Central memory CD4-positive, alpha-beta T cell (primary cell): ENCODE results near the gene ADCY2.

ENCODE experiments used
- DNase-seq: peaks from one replicate; pipeline ENCODE4 v3.0.0; 2022
- total RNA-seq, 3 experiments: gene quantifications; one replicate each; lab custom pipeline; 2026; lab: John Stamatoyannopoulos, UW

The ADCY2 gene
- 0 reads per million in 3 experiments for total RNA-seq

- no peak for DNase-seq
Observed at GRCh38 chr5:7395947-7396712, at the start of gene ADCY2. ADCY2 (plus strand) TSS chr5:7396138; CDS start chr5:7396297, 159 bp downstream.

- DNase-seq = no peak
Observed at GRCh38 chr5:7347377-7347776, 48.6 kb upstream of the ADCY2 start.

DNA sequence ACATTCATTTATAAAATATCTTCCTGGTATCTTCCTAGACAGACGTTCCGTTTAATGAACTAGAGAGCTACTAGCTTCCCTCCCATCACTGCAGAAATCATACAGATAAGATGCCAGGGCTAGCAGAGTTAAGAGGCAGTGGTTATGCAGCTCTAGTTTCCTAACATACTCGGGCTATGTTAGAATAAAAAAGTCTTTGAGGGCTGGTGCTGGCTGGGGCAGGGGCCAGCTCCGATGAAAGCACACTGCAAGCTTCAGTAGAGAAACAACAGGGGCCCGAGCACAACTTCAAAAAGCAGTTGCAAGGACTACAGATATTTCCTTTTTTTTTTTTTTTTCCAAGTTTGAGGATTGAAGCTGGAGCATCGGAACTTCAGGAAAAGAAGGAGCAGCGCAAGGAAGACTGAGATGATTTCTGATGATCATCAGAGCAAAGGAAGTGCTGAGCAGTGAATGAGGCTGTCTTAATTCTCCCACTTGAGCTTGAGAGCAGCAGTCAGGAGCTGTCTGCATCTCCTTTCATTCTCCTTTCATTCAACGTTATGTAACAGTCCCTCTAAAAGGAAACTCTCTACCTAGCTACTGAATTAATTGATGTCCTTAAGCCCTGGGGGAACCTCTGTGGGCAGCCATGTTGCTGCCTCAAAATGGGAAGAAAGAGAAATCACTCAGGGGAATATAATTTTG, 47.6 kb upstream of the ADCY2 start:
- no peak for DNase-seq

GRCh38 chr5:7361593-7361992, 34.3 kb upstream of the ADCY2 start:
- DNase-seq = no peak

DNA sequence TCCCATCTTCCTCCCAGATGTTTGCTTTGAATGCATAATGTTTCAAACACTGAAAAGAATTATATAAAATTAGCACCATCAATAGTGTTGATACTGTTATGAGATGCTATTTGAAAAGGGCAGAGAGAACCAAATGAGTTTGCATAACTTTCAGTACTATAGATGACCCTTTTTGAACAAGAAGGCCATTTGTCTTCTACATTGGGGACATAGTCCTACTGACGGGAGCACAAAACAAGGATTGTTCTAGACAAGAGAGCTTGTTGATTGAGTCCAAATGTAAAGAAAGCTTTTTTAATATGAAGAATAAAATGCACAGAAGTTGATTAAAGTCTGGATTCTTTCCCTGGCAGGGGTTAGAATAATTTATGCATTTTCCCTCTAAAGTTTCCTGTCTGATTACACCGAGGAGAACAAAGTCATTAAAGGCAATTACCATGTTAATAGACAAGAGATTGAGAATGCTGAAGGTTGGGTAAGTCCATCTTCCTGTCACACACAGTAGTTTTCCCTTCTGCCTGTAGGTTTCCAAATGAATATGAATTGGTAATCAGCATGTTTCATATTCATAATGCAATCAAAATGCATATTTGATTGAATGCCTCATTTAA, 32.8 kb upstream of the ADCY2 start:
- DNase-seq = no peak

GRCh38 chr5:7364226-7364875, 31.6 kb upstream of the ADCY2 start:
- no peak for DNase-seq

- no peak for DNase-seq
Observed at GRCh38 chr5:7367780-7368179, 28.2 kb upstream of the ADCY2 start.

GRCh38 chr5:7372399-7372798, 23.5 kb upstream of the ADCY2 start:
- no peak for DNase-seq

DNA sequence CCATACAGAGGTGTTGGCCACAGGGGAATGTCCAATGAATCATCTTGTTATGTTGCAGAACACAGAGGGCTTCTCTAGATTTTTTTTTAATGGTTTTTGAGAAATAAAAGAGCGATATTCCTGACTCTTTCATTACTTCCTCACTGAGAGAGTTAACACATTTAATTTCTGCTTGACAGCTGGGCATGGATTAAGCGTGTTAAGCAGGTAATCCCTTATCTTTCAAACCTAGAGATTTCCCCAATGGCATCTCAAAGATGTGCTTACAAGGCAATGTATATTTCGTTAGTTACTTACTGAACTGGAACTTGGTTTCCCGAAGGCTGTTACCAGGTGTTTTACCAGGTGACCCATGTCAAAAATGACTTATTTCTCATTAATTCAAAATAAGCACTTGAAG, 21.8 kb upstream of the ADCY2 start:
- no peak for DNase-seq

- DNase-seq = no peak
Observed at GRCh38 chr5:7375457-7375856, 20.5 kb upstream of the ADCY2 start.

GRCh38 chr5:7376871-7377270, 19.1 kb upstream of the ADCY2 start:
- no peak for DNase-seq

- no peak for DNase-seq
Observed at GRCh38 chr5:7377761-7378160, 18.2 kb upstream of the ADCY2 start.

- DNase-seq = no peak
Observed at GRCh38 chr5:7382588-7382987, 13.3 kb upstream of the ADCY2 start.

DNA sequence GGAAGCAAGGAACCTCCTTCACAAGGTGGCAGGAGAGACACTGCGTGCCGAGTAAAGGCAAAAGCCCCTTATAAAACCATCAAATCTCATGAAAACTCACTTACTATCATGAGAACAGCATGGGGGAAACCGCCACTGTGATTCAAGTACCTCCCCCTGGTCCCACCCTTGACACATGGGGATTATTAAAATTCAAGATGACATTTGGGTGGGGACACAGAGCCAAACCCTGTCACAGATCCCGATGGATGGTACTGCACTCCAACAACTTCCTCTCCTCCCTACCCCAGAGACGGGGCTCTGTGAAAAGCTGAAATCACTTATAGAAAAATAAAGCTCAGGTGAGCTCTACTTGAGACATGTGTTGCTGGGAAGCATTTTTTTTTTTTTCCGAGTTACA, 10.3 kb upstream of the ADCY2 start:
- no peak for DNase-seq

DNA sequence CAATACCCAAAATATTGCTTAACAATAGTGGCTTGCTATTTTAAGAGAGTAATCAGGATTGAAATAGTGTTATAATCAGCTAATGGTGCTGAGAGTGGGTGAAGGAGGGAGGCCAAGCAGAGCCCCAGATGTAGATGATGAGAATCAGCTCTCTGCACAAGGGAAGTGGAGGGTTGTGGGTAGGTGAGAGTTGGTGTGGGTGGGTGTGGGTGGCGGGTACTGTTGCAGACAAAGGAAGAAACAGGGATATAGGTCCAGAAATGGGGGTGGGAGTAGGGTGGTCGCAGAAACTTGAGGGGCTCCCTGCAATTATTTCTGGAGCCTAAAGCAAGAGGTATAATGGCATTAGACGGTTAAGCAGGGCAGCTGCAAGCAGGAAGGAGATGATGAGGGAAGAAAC, 7.4 kb upstream of the ADCY2 start:
- no peak for DNase-seq

GRCh38 chr5:7391215-7391614, 4.7 kb upstream of the ADCY2 start:
- DNase-seq = no peak

DNA sequence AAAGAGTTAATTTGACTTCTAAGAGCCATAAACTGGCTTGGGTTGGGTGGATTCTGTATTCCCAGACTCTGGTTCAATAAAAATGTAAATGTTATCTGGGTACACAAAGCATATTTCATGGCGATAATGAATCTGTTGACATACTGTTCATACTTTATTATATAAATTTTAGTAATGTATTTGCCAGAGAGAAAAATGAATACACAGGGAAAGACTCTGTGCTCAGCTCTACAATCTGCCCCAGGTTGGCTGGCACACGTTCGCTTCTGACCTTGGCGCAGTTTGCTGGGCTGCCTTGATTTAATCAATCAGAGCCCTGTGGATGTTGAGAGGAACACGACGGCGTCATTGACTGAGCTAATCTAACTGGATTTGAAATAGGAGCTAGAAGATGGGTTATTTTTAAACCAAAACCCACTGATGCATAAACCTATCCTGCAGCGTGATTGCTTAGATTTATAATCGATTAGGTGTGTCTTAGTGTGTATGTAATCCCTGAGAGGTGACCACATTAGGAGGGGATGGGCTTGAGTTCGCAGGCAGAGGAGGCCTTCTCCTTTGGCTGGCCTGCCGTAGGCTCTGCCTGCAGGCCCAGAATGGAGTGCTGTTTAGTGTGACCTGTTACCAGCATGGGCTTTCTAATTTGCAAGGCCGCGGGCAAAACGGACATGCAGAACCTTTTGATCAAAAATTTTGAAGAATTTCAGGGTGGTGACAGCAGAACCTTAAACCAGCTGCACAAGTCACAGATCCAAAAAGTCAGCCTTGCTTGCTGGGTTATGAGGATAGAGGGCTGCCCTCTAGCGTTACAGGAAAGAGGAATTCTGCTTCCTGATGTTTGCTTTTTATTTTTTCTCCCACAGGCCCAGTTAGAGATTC, 3.9 kb upstream of the ADCY2 start:
- DNase-seq = no peak

DNA sequence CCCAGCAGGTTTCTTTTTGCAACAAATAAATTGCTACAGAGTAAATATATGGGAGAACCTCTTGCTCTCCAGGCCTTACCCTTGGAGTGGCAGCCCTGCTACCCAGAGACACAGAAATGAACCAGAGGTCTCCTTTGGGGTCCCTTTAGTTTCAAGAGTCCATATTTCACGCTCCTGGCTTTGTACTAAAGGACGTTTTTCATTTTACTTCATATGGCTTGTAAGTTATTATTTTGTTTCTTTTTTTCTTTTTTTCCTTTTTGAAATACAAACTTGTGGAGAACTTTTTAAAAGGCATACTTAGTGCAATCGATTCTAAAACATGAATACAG, 3.3 kb upstream of the ADCY2 start:
- DNase-seq = no peak

GRCh38 chr5:7393921-7394799, 1.8 kb upstream of the ADCY2 start:
- DNase-seq = no peak

DNA sequence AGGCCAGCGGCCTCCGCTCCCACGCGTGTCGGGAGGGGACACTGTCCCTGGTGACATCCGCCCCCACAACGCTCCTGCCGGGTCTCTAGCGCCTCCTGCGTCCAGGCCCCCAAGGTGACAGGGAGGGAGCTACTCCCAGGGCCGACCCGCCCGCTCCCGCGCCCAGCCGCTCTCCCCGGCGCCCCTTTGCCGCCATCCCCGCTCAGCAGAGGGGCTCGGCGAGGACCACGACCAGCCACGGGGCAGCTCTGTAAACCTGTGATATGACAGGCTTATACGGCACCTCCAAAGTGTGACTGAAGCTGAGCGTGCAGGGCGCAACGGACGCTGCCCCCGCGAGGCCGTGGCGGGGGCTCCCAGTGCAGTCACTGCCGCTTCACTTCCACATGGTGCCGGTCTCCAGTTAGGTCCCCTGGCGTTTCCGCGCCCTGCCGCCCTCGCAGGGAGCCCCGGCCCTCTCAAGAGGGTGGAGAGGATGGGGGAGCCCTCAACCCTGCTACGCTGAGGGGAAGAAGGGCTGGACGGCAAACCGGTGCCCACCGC, 978 bp upstream of the ADCY2 start:
- DNase-seq = no peak

DNA sequence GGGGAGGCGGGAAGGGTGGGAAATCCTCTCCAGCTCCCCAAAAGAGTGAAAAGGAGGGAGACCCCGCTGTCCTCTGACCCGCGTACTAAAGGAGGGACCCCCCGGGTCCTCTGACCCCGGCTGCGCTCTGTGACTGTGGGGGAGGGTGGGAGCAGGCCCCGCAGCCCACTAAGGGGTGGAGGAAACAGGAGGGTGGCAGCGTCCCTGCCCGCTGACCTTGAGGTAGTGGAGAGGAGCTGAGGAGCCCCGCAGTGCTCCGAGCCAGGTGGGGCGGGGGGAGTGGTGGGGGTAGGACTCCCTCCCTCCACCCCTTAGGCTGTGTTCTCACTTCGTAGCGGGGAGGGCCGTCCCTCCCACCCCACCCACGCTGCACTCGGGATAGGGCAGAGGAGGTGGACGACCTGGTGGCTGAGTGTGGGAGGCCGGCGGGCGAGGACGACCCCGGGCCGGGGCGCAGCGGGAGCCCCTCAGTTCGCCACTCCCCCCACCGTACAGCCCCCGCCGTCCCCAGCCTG, 449 bp upstream of the ADCY2 start:
- DNase-seq = no peak
